ENCODE data around the gene TMEM158. TPM values are rescaled to one million over a fixed set of nuclear protein-coding genes. Genes with fewer than 3 reads are reported as not detected.

TMEM158 gene
- total and polyA plus RNA-seq, 9 donors: 0.98 to 3.7 (median 2.2) TPM

DNA sequence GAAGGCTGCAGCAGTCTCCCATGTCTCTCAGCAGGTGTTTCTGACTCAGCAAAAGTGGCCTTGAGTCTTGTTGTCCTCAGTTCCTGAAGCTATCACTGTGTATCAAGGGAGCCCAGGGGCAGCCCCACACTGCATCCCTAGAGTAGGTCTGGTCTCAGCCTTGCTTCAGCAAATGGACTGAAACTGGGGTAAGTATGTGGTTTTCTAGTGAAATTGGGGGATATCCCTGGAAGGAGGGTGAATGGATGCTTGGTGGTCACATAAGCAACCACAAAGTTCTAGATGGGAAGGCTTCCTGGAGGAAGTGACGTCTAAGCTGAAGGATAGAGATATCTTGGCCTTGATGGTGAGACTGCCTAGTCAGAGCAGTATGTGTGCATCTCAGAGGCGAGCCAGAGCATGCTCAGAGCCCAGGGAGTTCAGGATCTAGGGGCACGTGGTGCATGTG lies 38.4 kb downstream of the TMEM158 start:
- Histone ChIP-seq H3K27ac (ENCODE audit: low read length) (no peak overlapping the region), H3K36me3 (ENCODE audit: control insufficient read depth, insufficient read depth, low read length) (no peaks in the 10 kb centered on the region), H3K9me3 (replicated peaks; ENCODE audit: control insufficient read depth, low read depth, low read length) (no peaks in the 10 kb centered on the region), H3K4me3 (ENCODE audit: low read length) (no peak overlapping the region), H3K27me3 (ENCODE audit: control insufficient read depth, insufficient read depth, low read length) (no peaks in the 10 kb centered on the region), H3K4me1 (ENCODE audit: control insufficient read depth, insufficient read depth, low read length) (peaks cover 9% of the 10 kb centered on the region)
- DNase-seq: no peak
- 67% methylated on average over 3 of the region's 3 CpGs for WGBS (ENCODE audit: insufficient coverage)

DNA sequence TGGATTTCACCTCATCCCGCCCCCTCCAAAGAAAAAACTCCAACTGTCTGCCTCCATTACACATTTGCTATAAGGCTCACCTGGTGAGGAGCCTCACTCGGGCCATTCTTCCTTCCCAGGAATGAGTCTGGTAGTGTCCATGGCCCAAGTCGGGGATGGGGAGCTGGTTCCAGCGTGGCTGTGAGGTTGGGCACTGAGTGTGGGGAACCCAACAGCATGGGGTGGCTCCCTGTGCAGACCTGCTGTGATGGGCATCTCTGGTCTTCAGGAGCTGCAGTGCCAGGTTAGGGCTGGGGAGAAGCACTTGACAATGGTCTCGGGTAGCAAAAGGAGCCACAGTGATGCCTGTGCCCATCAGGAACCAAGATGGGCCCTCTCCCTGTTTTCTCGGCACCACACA lies 39.2 kb downstream of the TMEM158 start:
- peaks cover 10% of the 10 kb centered on the region for H3K4me1 ChIP-seq (ENCODE audit: control insufficient read depth, insufficient read depth, low read length)
- H3K36me3 ChIP-seq (ENCODE audit: control insufficient read depth, insufficient read depth, low read length): no peaks in the 10 kb centered on the region
- H3K9me3 ChIP-seq (replicated peaks; ENCODE audit: control insufficient read depth, low read depth, low read length): no peaks in the 10 kb centered on the region
- no peak for DNase-seq
- H3K27ac ChIP-seq (ENCODE audit: low read length): no peak overlapping the region
- no peaks in the 10 kb centered on the region for H3K27me3 ChIP-seq (ENCODE audit: control insufficient read depth, insufficient read depth, low read length)
- no peak overlapping the region for H3K4me3 ChIP-seq (ENCODE audit: low read length)
- WGBS (ENCODE audit: insufficient coverage): 93% methylated on average over 2 of the region's 6 CpGs

DNA sequence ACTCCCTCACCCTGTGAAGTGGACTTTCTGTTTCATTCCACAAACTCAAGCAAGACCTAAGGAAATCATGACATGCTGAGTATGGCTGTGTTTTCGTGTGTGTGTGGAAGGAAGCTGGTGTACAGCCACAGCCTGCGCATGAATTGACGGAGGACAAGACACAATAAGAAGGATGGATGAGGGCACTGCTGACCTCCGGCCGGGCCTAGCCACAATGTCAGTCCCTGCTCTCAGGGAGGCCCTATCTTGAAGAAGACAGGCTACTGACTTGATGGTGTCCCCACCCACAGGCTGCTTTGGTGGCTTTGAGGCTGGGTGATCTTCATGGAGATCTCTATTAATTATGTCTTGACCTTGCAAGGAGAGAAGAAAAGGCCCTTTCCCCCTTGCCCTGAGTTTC lies 40.6 kb downstream of the TMEM158 start:
- Histone ChIP-seq H3K27me3 (ENCODE audit: control insufficient read depth, insufficient read depth, low read length) (no peaks in the 10 kb centered on the region), H3K4me3 (ENCODE audit: low read length) (no peak overlapping the region), H3K27ac (ENCODE audit: low read length) (no peak overlapping the region), H3K36me3 (ENCODE audit: control insufficient read depth, insufficient read depth, low read length) (no peaks in the 10 kb centered on the region), H3K9me3 (replicated peaks; ENCODE audit: control insufficient read depth, low read depth, low read length) (no peaks in the 10 kb centered on the region), H3K4me1 (ENCODE audit: control insufficient read depth, insufficient read depth, low read length) (peaks cover 15% of the 10 kb centered on the region)
- DNase-seq: no peak
- WGBS (ENCODE audit: insufficient coverage): 90% methylated on average over 5 of the region's 5 CpGs

DNA sequence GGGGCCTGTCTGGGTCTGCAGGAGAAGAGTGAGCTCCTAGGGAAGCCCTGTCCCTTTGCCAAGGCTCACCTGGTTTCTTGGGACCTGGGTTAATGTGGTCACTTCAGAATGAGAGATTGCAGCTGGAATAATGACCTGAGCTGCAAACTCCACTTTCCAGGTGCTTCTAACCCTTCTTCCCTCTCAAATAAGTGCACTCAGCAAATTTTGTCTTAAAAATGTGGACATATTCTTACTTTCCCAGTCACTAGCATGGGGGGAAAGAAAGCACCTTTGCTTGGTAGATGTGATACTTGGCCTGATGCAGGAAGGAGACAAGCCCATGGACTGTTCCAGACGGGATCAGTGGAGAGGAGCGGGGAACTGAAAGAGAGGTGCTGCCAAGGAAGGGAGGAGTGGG lies 41.0 kb downstream of the TMEM158 start:
- H3K9me3 ChIP-seq (replicated peaks; ENCODE audit: control insufficient read depth, low read depth, low read length): no peaks in the 10 kb centered on the region
- no peak for DNase-seq
- H3K27me3 ChIP-seq (ENCODE audit: control insufficient read depth, insufficient read depth, low read length): peaks cover 1% of the 10 kb centered on the region
- H3K4me1 ChIP-seq (ENCODE audit: control insufficient read depth, insufficient read depth, low read length): peaks cover 15% of the 10 kb centered on the region
- no peak overlapping the region for H3K4me3 ChIP-seq (ENCODE audit: low read length)
- 80% methylated on average over 1 of the region's 2 CpGs for WGBS (ENCODE audit: insufficient coverage)
- H3K27ac ChIP-seq (ENCODE audit: low read length): no peak overlapping the region
- H3K36me3 ChIP-seq (ENCODE audit: control insufficient read depth, insufficient read depth, low read length): no peaks in the 10 kb centered on the region

DNA sequence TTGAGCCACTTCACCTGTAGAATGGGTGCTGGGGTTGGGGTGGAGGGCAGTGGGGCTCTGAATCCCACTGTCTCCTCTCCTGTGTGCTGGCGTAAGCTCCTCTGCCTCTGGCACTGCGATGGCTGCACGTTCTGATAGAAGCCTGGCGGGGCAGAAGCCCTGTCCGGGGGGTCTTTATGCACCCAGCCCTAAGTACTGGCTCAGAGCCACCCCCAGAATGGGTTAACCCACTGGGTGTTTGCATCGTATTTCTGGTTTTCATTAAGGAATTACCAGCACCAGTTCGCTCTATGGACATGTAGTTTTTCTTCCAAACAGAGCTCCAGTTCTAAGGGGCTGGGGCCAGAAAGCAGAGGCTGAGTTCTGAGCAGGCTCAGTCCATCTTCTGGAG lies 42.2 kb downstream of the TMEM158 start:
- Histone ChIP-seq H3K27ac (ENCODE audit: low read length) (no peak overlapping the region), H3K36me3 (ENCODE audit: control insufficient read depth, insufficient read depth, low read length) (no peaks in the 10 kb centered on the region), H3K9me3 (replicated peaks; ENCODE audit: control insufficient read depth, low read depth, low read length) (no peaks in the 10 kb centered on the region), H3K4me1 (ENCODE audit: control insufficient read depth, insufficient read depth, low read length) (peaks cover 19% of the 10 kb centered on the region), H3K27me3 (ENCODE audit: control insufficient read depth, insufficient read depth, low read length) (peaks cover 2% of the 10 kb centered on the region), H3K4me3 (ENCODE audit: low read length) (no peak overlapping the region)
- WGBS (ENCODE audit: insufficient coverage): 59% methylated on average over 5 of the region's 7 CpGs
- no peak for DNase-seq

DNA sequence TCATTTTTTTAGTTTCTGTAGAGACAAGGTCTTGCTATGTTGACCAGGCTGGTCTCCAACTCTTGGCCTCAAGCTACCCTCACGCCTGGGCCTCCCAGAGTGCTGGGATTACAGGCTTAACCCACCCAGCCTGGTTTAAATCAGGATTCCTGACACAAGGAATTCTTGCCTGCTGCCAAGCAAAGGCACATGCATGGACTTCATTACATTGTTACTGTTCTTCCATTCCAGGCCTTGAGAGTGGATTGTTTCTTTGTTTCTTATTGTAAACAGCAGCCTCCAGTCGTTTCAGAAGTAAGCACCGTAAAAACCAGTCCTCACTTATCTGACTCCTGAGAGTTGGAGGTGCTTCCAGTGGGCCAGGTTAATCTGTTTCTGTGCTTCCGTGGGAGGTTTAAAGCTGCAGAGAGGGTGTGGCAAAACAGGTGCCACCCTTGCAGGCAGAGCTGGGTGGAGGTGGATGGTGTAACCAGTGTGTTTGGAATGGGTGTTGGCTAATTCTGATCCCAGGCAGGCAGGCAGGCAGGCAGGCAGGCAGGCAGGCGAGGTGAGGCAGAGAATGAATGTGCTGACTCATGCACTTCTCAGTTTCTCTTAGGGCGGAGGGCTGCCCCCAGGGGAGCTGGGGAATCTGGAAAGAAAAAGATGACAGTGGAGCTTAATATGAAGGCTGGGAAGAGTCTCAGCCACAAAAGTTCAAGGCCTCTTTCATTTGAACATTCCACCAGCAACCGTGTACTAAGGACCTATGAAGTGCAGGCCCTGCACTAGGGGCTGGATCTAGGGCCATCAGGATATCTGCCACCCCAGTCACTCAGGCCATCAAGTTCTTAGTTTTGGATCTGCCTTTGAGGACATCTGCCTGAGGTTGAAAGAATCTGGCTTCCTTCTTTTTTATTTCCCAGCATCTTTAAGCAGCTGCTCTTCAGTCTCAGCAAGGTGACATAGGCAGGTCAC lies 42.9 kb downstream of the TMEM158 start:
- DNase-seq: peak; percentile 28
- WGBS (ENCODE audit: insufficient coverage): 16% methylated on average over 5 of the region's 7 CpGs
- no peaks in the 10 kb centered on the region for H3K36me3 ChIP-seq (ENCODE audit: control insufficient read depth, insufficient read depth, low read length)
- H3K27me3 ChIP-seq (ENCODE audit: control insufficient read depth, insufficient read depth, low read length): peaks cover 2% of the 10 kb centered on the region
- no peak overlapping the region for H3K4me3 ChIP-seq (ENCODE audit: low read length)
- H3K9me3 ChIP-seq (replicated peaks; ENCODE audit: control insufficient read depth, low read depth, low read length): no peaks in the 10 kb centered on the region
- H3K4me1 ChIP-seq (ENCODE audit: control insufficient read depth, insufficient read depth, low read length): peaks cover 23% of the 10 kb centered on the region
- no peak overlapping the region for H3K27ac ChIP-seq (ENCODE audit: low read length)

DNA sequence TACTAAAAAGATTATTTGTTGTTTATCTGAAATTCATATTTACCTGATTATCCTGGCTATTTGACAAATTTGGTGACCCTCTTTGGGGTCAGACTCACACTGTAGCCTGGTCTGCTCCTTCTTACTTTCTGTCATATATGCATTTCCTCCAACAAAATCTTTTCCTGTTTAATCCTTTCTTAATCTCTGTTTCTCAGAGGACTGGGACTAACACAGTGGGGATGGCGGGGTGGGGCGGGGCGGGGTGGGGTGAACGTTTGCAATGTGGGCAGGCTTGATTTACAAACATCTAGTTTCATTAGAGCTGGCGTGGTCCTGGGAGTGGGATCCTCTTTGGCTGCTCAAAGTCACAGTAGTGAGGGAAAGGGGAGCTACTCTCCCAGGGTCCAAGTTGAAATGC lies 44.6 kb downstream of the TMEM158 start:
- Histone ChIP-seq H3K4me3 (ENCODE audit: low read length) (no peak overlapping the region), H3K27ac (ENCODE audit: low read length) (no peak overlapping the region), H3K27me3 (ENCODE audit: control insufficient read depth, insufficient read depth, low read length) (peaks cover 2% of the 10 kb centered on the region), H3K4me1 (ENCODE audit: control insufficient read depth, insufficient read depth, low read length) (peaks cover 26% of the 10 kb centered on the region), H3K36me3 (ENCODE audit: control insufficient read depth, insufficient read depth, low read length) (no peaks in the 10 kb centered on the region), H3K9me3 (replicated peaks; ENCODE audit: control insufficient read depth, low read depth, low read length) (no peaks in the 10 kb centered on the region)
- WGBS (ENCODE audit: insufficient coverage): no CpG with 5 or more reads among the region's 5 CpGs
- no peak for DNase-seq

DNA sequence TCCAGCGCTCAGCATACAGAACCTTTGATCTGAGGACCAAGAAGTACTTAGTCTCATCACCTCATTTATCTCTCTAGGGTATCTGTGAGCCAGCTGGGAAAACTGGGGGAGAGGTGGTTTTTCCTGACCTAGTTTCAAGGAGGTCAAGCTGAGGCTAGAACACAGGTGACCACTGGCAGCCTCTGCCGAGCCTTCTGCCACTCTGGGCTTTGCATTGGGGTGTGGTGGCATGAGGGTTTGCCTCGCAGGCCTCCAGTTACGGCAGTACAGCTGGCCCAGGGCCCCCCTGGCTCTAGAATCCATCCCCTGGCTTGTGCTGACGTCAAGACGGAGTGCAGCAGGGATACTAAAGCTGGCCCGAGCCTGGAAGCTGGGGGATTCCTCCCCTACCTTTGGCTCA lies 45.2 kb downstream of the TMEM158 start:
- H3K27ac ChIP-seq (ENCODE audit: low read length): no peak overlapping the region
- H3K27me3 ChIP-seq (ENCODE audit: control insufficient read depth, insufficient read depth, low read length): peaks cover 2% of the 10 kb centered on the region
- DNase-seq: no peak
- 41% methylated on average over 5 of the region's 7 CpGs for WGBS (ENCODE audit: insufficient coverage)
- peaks cover 26% of the 10 kb centered on the region for H3K4me1 ChIP-seq (ENCODE audit: control insufficient read depth, insufficient read depth, low read length)
- H3K36me3 ChIP-seq (ENCODE audit: control insufficient read depth, insufficient read depth, low read length): no peaks in the 10 kb centered on the region
- no peak overlapping the region for H3K4me3 ChIP-seq (ENCODE audit: low read length)
- H3K9me3 ChIP-seq (replicated peaks; ENCODE audit: control insufficient read depth, low read depth, low read length): no peaks in the 10 kb centered on the region

DNA sequence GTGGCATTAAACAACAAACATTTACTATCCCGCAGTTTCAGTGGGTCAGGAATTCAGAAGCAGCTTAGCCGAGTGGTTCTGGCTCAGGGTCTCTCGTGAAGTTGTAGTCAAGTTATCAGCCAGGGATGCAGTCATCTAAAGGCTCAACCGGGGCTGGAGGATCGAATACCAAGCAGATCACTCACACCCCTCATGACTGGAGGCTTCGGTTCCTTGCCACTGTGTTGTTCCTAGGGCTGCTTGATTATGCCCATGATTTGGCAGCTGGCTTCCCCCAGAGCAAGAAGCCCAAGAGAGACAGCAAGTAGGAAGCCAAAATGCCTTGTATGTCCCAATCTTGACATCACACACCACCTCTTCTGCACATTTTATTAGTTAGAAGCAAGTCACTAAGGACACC lies 46.0 kb downstream of the TMEM158 start:
- WGBS (ENCODE audit: insufficient coverage): 73% methylated on average over 5 of the region's 6 CpGs
- Histone ChIP-seq H3K4me1 (ENCODE audit: control insufficient read depth, insufficient read depth, low read length) (peaks cover 26% of the 10 kb centered on the region), H3K9me3 (replicated peaks; ENCODE audit: control insufficient read depth, low read depth, low read length) (no peaks in the 10 kb centered on the region), H3K36me3 (ENCODE audit: control insufficient read depth, insufficient read depth, low read length) (no peaks in the 10 kb centered on the region), H3K27ac (ENCODE audit: low read length) (no peak overlapping the region), H3K4me3 (ENCODE audit: low read length) (no peak overlapping the region), H3K27me3 (ENCODE audit: control insufficient read depth, insufficient read depth, low read length) (peaks cover 2% of the 10 kb centered on the region)
- DNase-seq: no peak

DNA sequence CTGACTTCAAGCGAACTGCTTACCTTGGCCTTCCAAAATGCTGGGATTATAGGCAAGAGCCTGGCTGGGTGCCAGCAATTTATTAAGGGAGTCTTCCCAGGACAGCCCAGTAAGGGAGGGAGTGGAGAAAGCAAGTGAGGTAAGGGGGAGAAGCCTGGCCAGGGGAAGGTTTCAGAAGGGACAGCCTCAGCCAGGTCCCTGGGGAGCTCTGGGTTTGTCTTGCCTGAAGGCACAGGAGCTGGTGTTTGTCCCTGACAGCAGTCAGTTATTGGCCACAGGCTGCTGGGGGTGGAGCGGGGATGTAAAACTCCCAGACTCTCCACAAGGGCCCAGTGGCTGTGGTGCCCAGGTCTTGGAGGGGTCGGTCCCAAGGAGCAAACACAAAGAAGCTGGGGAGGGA lies 46.9 kb downstream of the TMEM158 start:
- H3K9me3 ChIP-seq (replicated peaks; ENCODE audit: control insufficient read depth, low read depth, low read length): no peaks in the 10 kb centered on the region
- DNase-seq: no peak
- no peak overlapping the region for H3K4me3 ChIP-seq (ENCODE audit: low read length)
- 83% methylated on average over 2 of the region's 3 CpGs for WGBS (ENCODE audit: insufficient coverage)
- H3K27ac ChIP-seq (ENCODE audit: low read length): no peak overlapping the region
- H3K27me3 ChIP-seq (ENCODE audit: control insufficient read depth, insufficient read depth, low read length): peaks cover 2% of the 10 kb centered on the region
- H3K4me1 ChIP-seq (ENCODE audit: control insufficient read depth, insufficient read depth, low read length): peaks cover 26% of the 10 kb centered on the region
- no peaks in the 10 kb centered on the region for H3K36me3 ChIP-seq (ENCODE audit: control insufficient read depth, insufficient read depth, low read length)
